Measurements from ENCODE around the gene TTLL4. TPM values are rescaled to one million over a fixed set of nuclear protein-coding genes. Genes with fewer than 3 reads are reported as not detected.

Gene TTLL4
- total RNA-seq, 2 donors from 2014 or later = 34.1 to 42.6 TPM

GRCh38 chr2:218802386-218802994 is 91.9 kb downstream of the TTLL4 start:
- Mint-ChIP-seq H3K36me3 (ENCODE audit: low read depth) (no peaks in the 10 kb centered on the region), H3K4me3 (no peak overlapping the region), H3K27ac (no peak overlapping the region), H3K4me1 (no peaks in the 10 kb centered on the region), H3K27me3 (peaks cover 20% of the 10 kb centered on the region), H3K9me3 (peaks cover 7% of the 10 kb centered on the region)
- ATAC-seq (replicated peaks) = no peak

DNA sequence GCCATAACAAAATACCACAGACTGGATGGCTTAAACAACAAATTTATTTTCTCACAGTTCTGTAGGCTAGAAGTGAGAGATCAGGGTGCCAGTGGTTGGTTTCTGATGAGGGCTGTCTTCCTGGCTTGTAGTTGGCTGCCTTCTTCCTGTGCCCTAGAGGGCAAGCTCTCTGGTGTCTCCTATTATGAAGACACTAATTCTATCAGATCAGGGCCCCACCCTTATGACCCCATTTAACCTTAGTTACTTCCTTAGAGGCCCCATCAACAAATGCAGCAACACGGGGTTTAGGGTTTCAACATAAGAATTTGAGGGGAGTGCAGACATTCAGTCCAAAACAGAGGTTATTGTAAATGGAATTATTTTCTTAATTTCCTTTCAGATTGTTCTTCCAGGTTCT is 94.2 kb downstream of the TTLL4 start:
- H3K9me3 Mint-ChIP-seq = peaks cover 7% of the 10 kb centered on the region
- ATAC-seq (replicated peaks) = no peak
- H3K4me1 Mint-ChIP-seq = no peaks in the 10 kb centered on the region
- H3K36me3 Mint-ChIP-seq (ENCODE audit: low read depth) = no peaks in the 10 kb centered on the region
- peaks cover 19% of the 10 kb centered on the region for H3K27me3 Mint-ChIP-seq
- no peak overlapping the region for H3K4me3 Mint-ChIP-seq
- H3K27ac Mint-ChIP-seq = no peak overlapping the region

Other genes starting within 250 kb of the TTLL4 start
- 100 to 1,000 TPM in 1 of 2 donors, 10 to 100 TPM in 1; 37.3 to 111 TPM for gene USP37, start 142.5 kb upstream of the TTLL4 start, total RNA-seq
- gene CNOT9, start 142.0 kb upstream of the TTLL4 start, total RNA-seq = 100 to 1,000 TPM in 1 of 2 donors, 10 to 100 TPM in 1; 74.1 to 102 TPM
- gene PLCD4, start 102.9 kb upstream of the TTLL4 start, total RNA-seq = under 1 TPM; 0.37 to 0.52 TPM
- 10 to 100 TPM; 28.5 to 44.0 TPM for gene ZNF142, start 51.2 kb upstream of the TTLL4 start, total RNA-seq
- 10 to 100 TPM; 20.2 to 69.3 TPM for gene BCS1L, start 51.2 kb upstream of the TTLL4 start, total RNA-seq
- gene RNF25, start 38.8 kb upstream of the TTLL4 start, total RNA-seq = 10 to 100 TPM; 13.5 to 20.7 TPM
- 10 to 100 TPM; 13.4 to 13.8 TPM for gene STK36, start 38.7 kb upstream of the TTLL4 start, total RNA-seq
- under 1 TPM in 1 of 2 donors, not detected in 1; 0.66 TPM for gene CYP27A1, start 71.3 kb downstream of the TTLL4 start, total RNA-seq
- gene PRKAG3, start 121.0 kb downstream of the TTLL4 start, total RNA-seq = not detected
- under 1 TPM in 1 of 2 donors, not detected in 1; 0.29 TPM for gene WNT6, start 149.0 kb downstream of the TTLL4 start, total RNA-seq
- gene WNT10A, start 170.0 kb downstream of the TTLL4 start, total RNA-seq = 10 to 100 TPM in 1 of 2 donors, 1 to 10 TPM in 1; 1.0 to 49.8 TPM
- not detected for gene CDK5R2, start 248.8 kb downstream of the TTLL4 start, total RNA-seq